ENCODE results near the gene SERINC5. TPM values are rescaled to one million over a fixed set of nuclear protein-coding genes. Genes with fewer than 3 reads are reported as not detected.

SERINC5 gene
- total and polyA plus RNA-seq, 2 donors (not counting 3 experiments of a cell fraction or from before 2014, with no cell fraction given) = 3.2 to 10.1 TPM

- ChIA-PET POLR2A (no interaction called here), CTCF (interaction anchor here (1.0 to 9.0 kb wide), 4 partner anchors 10 to 206 kb away, joined by 3 to 51 read pairs (median 4); no protein-coding TSS in a partner anchor)
- H4K20me1 ChIP-seq (replicated peaks; ENCODE audit: control insufficient read depth, extremely low read depth, insufficient read depth, low read length) = no peaks in the 10 kb centered on the region
- H3K36me3 ChIP-seq (ENCODE audit: control insufficient read depth in 2 of 2, extremely low read depth in 1 of 2, insufficient read depth in 2 of 2, low read length in 2 of 2) = no peaks in the 10 kb centered on the region
- intact Hi-C loops (cut with micrococcal nuclease) = no loop called here
- H3K9ac ChIP-seq (replicated peaks; ENCODE audit: extremely low read depth, insufficient read depth, low read length) = no peak overlapping the region
- H3K4me3 ChIP-seq (replicated peaks in 1 of 3; ENCODE audit: insufficient read depth in 1 of 3, low read depth in 1 of 3, low read length in 3 of 3) = no peak overlapping the region
- dilution Hi-C loops (cut with MboI; ENCODE audit: extremely low pct_ligation_motif_present, low sequenced_read_pairs) = no loop called here
- no peak overlapping the region for H2AFZ ChIP-seq (ENCODE audit: low read depth, low read length)
- no peak overlapping the region for H3K4me2 ChIP-seq (ENCODE audit: insufficient read depth, low read length)
- BruUV-seq (replicated peaks) = no TSS peak
- no peaks in the 10 kb centered on the region for H3K27me3 ChIP-seq (ENCODE audit: control insufficient read depth in 2 of 2, insufficient read depth in 2 of 2, low read length in 2 of 2)
- H3K4me1 ChIP-seq (ENCODE audit: control insufficient read depth, extremely low read depth, insufficient read depth, low read length) = no peaks in the 10 kb centered on the region
- H3K9me1 ChIP-seq (replicated peaks; ENCODE audit: control insufficient read depth, extremely low read depth, insufficient read depth, low read length) = no peaks in the 10 kb centered on the region
- TF ChIP-seq MYC (IDR thresholded peaks at IDR 0.05; ENCODE audit: low read depth, low read length) = no peak
- TF ChIP-seq POLR2AphosphoS5 (IDR thresholded peaks at IDR 0.05; ENCODE audit: insufficient read depth, low read depth, low read length) = no peak
- no peak for TF ChIP-seq JUN (IDR thresholded peaks at IDR 0.05; ENCODE audit: borderline replicate concordance, insufficient read depth, insufficient read length, low read depth)
- no peak for TF ChIP-seq CTCF (IDR thresholded peaks at IDR 0.05; ENCODE audit: extremely low read depth in 1 of 2, insufficient read depth in 1 of 2, low read depth in 1 of 2, low read length in 2 of 2)
- no peak for TF ChIP-seq EZH2 (IDR thresholded peaks at IDR 0.05; ENCODE audit: borderline replicate concordance, low read depth, low read length, severe bottlenecking)
- TF ChIP-seq GATA2 (IDR thresholded peaks at IDR 0.05; ENCODE audit: insufficient read depth, insufficient read length, low read depth, low read length) = no peak
- no peak for TF ChIP-seq FOS (IDR thresholded peaks at IDR 0.05; ENCODE audit: borderline replicate concordance, insufficient read depth, low read length)
- TF ChIP-seq POLR2A (IDR thresholded peaks at IDR 0.05; ENCODE audit: low read depth, low read length) = no peak
- no peak for TF ChIP-seq MAX (IDR thresholded peaks at IDR 0.05; ENCODE audit: insufficient read depth, insufficient read length)
- FAIRE-seq = no peak
- H3K9me3 ChIP-seq (replicated peaks; ENCODE audit: control insufficient read depth, insufficient read depth, low read length) = no peaks in the 10 kb centered on the region
- H3K79me2 ChIP-seq (ENCODE audit: control insufficient read depth, insufficient read depth, low read length) = no peaks in the 10 kb centered on the region
- H3K27ac ChIP-seq (ENCODE audit: insufficient read depth, low read depth, low read length) = no peak overlapping the region
- DNase-seq (ENCODE audit: low read depth, low spot score) = no peak
Measured at GRCh38 chr5:80101993-80102392, 153.9 kb downstream of the SERINC5 start.

Data from endothelial cell of umbilical vein (primary cell).